ENCODE measurements around the gene OR6X1.

GRCh38 chr11:123738374-123738773 lies 15.9 kb downstream of the OR6X1 start:
- no peak for TF ChIP-seq EZH2 (IDR thresholded peaks at IDR 0.05; ENCODE audit: borderline replicate concordance, low read depth, low read length, poor library complexity, severe bottlenecking)
- no peak for TF ChIP-seq CTCF (conservative IDR thresholded peaks at IDR 0.05; ENCODE audit: low read depth, low read length)

Measured in A673 (cell line).